T follicular helper cell (primary cell): ENCODE data around the gene REST.
"Not testable (repeated sequence)": the region's sequence is repeated elsewhere in the genome, so short reads cannot be mapped to it uniquely, and the experiment has no call there.

Experiments used
- DNase-seq: peaks from one replicate; pipeline ENCODE4 v3.0.0-alpha.2; 2020; ENCODE audit warnings: low read depth

REST gene

GRCh38 chr4:56908206-56909085 is 746 bp downstream of the REST start:
- DNase-seq = peak; percentile 53

- peak; percentile 23 for DNase-seq
Measured at GRCh38 chr4:56909086-56909894, 1.6 kb downstream of the REST start.

GRCh38 chr4:56910172-56910967 is 2.7 kb downstream of the REST start:
- DNase-seq = no peak

- no peak for DNase-seq
Measured at GRCh38 chr4:56914336-56914735, 6.6 kb downstream of the REST start.

GRCh38 chr4:56914977-56915376 is 7.3 kb downstream of the REST start:
- DNase-seq = not testable (repeated sequence)

- no peak for DNase-seq
Measured at GRCh38 chr4:56927196-56927595, 19.5 kb downstream of the REST start.

- no peak for DNase-seq
Measured at GRCh38 chr4:56930638-56931037, 22.9 kb downstream of the REST start.

GRCh38 chr4:56931924-56932323 is 24.2 kb downstream of the REST start:
- DNase-seq = no peak

GRCh38 chr4:56937262-56937661 is 29.6 kb downstream of the REST start:
- DNase-seq = no peak

- not testable (repeated sequence) for DNase-seq
Measured at GRCh38 chr4:56939826-56940225, 32.1 kb downstream of the REST start.

GRCh38 chr4:56940403-56940802 is 32.7 kb downstream of the REST start:
- no peak for DNase-seq

- no peak for DNase-seq
Measured at GRCh38 chr4:56940971-56941370, 33.3 kb downstream of the REST start.

- no peak for DNase-seq
Measured at GRCh38 chr4:56941403-56941802, 33.7 kb downstream of the REST start.

- DNase-seq = no peak
Measured at GRCh38 chr4:56953680-56954520, 46.2 kb downstream of the REST start.

- no peak for DNase-seq
Measured at GRCh38 chr4:56958111-56958517, 50.4 kb downstream of the REST start.

- DNase-seq = no peak
Measured at GRCh38 chr4:56959100-56959499, 51.4 kb downstream of the REST start.

GRCh38 chr4:56961107-56961500 is 53.4 kb downstream of the REST start:
- DNase-seq = no peak

- no peak for DNase-seq
Measured at GRCh38 chr4:56971383-56971782, 63.7 kb downstream of the REST start.

- no peak for DNase-seq
Measured at GRCh38 chr4:56972389-56972788, 64.7 kb downstream of the REST start.

GRCh38 chr4:56972809-56973208 is 65.1 kb downstream of the REST start:
- no peak for DNase-seq

- DNase-seq = no peak
Measured at GRCh38 chr4:56973336-56973735, 65.6 kb downstream of the REST start.
